IMR-90 (cell line): ENCODE results near the gene ATP1B3. TPM values are rescaled to one million over a fixed set of nuclear protein-coding genes. Genes with fewer than 3 reads are reported as not detected.

Source experiments
- ATAC-seq: fragments of 200-7000 bp; cut with Tn5 transposase; 2 replicates; pipeline ENCODE4 v1.9.1; 2020; ENCODE audit warnings: low read depth, mild to moderate bottlenecking, moderate library complexity
- BruUV-seq: library from RNA; stranded (reverse); fragments of 400-500 nt; replicated peaks from 2 replicates; lab custom pipeline; 2021; lab: Mats Ljungman, UMichigan
- CTCF ChIA-PET: fragments of 300-600 bp; formaldehyde crosslinking; extraction: SDS; loops from one replicate; lab custom pipeline; 2021; ENCODE audit warnings: antibody characterized with exemption; lab: Yijun Ruan, JAX
- POLR2A ChIA-PET: fragments of 300-600 bp; sonication (Branson Sonifier 250); formaldehyde crosslinking; loops from one replicate; lab custom pipeline; 2022; ENCODE audit warnings: antibody characterized with exemption; ENCODE audit not compliant: unreplicated experiment; lab: Charles Lee
- DNase-seq: peaks from one replicate; pipeline ENCODE4 v3.0.0; 2013
- H2AFZ ChIP-seq: replicated peaks from 2 replicates; pipeline ENCODE3; 2013; ENCODE audit warnings: low read length, mild to moderate bottlenecking; ENCODE audit not compliant: poor library complexity
- H2AK5ac ChIP-seq: 2 replicates; pipeline ENCODE4 v1.6.1; 2013; ENCODE audit warnings: low read depth, low read length, inconsistent platforms
- H2AK9ac ChIP-seq: replicated peaks from 2 replicates; pipeline ENCODE3; 2013; ENCODE audit warnings: mild to moderate bottlenecking, low read depth, low read length, moderate library complexity; ENCODE audit not compliant: poor library complexity
- H2BK120ac ChIP-seq: 2 replicates; pipeline ENCODE4 v1.6.1; 2013; ENCODE audit warnings: low read depth, low read length, inconsistent platforms
- H2BK15ac ChIP-seq: 3 replicates; pipeline ENCODE4 v1.6.1; 2013; ENCODE audit warnings: low read depth, low read length, inconsistent platforms
- H2BK20ac ChIP-seq: 2 replicates; pipeline ENCODE4 v1.6.1; 2013; ENCODE audit warnings: low read depth, mild to moderate bottlenecking, inconsistent platforms, low read length, moderate library complexity
- H2BK5ac ChIP-seq: 2 replicates; pipeline ENCODE4 v1.6.1; 2013; ENCODE audit warnings: mild to moderate bottlenecking, low read depth, low read length, inconsistent platforms; ENCODE audit not compliant: poor library complexity, severe bottlenecking
- H3K14ac ChIP-seq: replicated peaks from 2 replicates; pipeline ENCODE4 v1.6.1; 2013; ENCODE audit warnings: low read depth, low read length, inconsistent platforms
- H3K18ac ChIP-seq: 2 replicates; pipeline ENCODE4 v1.6.1; 2013; ENCODE audit warnings: low read depth, low read length, control low read depth
- H3K23ac ChIP-seq: 2 replicates; pipeline ENCODE4 v1.6.1; 2013; ENCODE audit warnings: low read depth, low read length, inconsistent platforms
- H3K27ac ChIP-seq: 2 replicates; pipeline ENCODE4 v1.5.1; 2013; ENCODE audit warnings: mild to moderate bottlenecking, control low read depth, low read length; ENCODE audit not compliant: insufficient read depth
- H3K27me3 ChIP-seq: 2 replicates; pipeline ENCODE4 v1.6.1; 2013; ENCODE audit warnings: low read length; ENCODE audit not compliant: control insufficient read depth, insufficient read depth
- H3K36me3 ChIP-seq: 2 replicates; pipeline ENCODE4 v1.6.1; 2013; ENCODE audit warnings: low read length, mixed read lengths; ENCODE audit not compliant: control insufficient read depth, insufficient read depth
- H3K4ac ChIP-seq: 2 replicates; pipeline ENCODE4 v1.6.1; 2013; ENCODE audit warnings: low read depth, low read length, inconsistent platforms
- H3K4me1 ChIP-seq: 2 replicates; pipeline ENCODE4 v1.6.1; 2013; ENCODE audit warnings: low read length, mixed read lengths; ENCODE audit not compliant: control insufficient read depth, insufficient read depth
- H3K4me2 ChIP-seq: 2 replicates; pipeline ENCODE4 v1.6.1; 2013; ENCODE audit warnings: low read depth, mild to moderate bottlenecking, control low read depth, low read length, moderate library complexity
- H3K4me3 ChIP-seq: 2 replicates; pipeline ENCODE4 v1.5.1; 2013; ENCODE audit warnings: low read depth, mild to moderate bottlenecking, control low read depth, low read length, moderate library complexity; ENCODE audit not compliant: insufficient read depth
- H3K56ac ChIP-seq: 2 replicates; pipeline ENCODE4 v1.6.1; 2013; ENCODE audit warnings: low read length, inconsistent platforms; ENCODE audit not compliant: insufficient read depth; ENCODE audit errors: extremely low read depth
- H3K79me1 ChIP-seq, 2 experiments: 2 replicates each; pipeline ENCODE4 v1.6.1; 2013; ENCODE audit warnings: low read length in 2 of 2, inconsistent platforms in 1 of 2, low read depth in 1 of 2
- H3K9ac ChIP-seq: 2 replicates; pipeline ENCODE4 v1.6.1; 2013; ENCODE audit warnings: low read depth, low read length, control low read depth
- H3K9me1 ChIP-seq: 2 replicates; pipeline ENCODE4 v1.6.1; 2013; ENCODE audit warnings: low read length, inconsistent platforms; ENCODE audit not compliant: insufficient read depth
- H3K9me3 ChIP-seq: 2 replicates; pipeline ENCODE4 v1.6.1; 2013; ENCODE audit warnings: low read length; ENCODE audit not compliant: control insufficient read depth, insufficient read depth
- H4K20me1 ChIP-seq: 2 replicates; pipeline ENCODE4 v1.6.1; 2013; ENCODE audit warnings: low read length, inconsistent platforms; ENCODE audit not compliant: insufficient read depth
- H4K5ac ChIP-seq: 2 replicates; pipeline ENCODE4 v1.6.1; 2013; ENCODE audit warnings: mild to moderate bottlenecking, low read depth, low read length, control low read depth
- H4K8ac ChIP-seq, 2 experiments: 2 replicates each; pipeline ENCODE4 v1.6.1; 2013; ENCODE audit warnings: low read depth in 2 of 2, low read length in 2 of 2, control low read depth in 1 of 2, inconsistent platforms in 1 of 2
- H4K91ac ChIP-seq: 2 replicates; pipeline ENCODE4 v1.6.1; 2013; ENCODE audit warnings: low read depth, low read length, inconsistent platforms; ENCODE audit not compliant: insufficient read depth
- BHLHE40 ChIP-seq: fragments of 150-350 bp; IDR thresholded peaks from 2 replicates; pipeline ENCODE4 v1.6.1; 2016; ENCODE audit warnings: mild to moderate bottlenecking, low read depth, low read length
- CEBPB ChIP-seq: IDR thresholded peaks from 2 replicates; pipeline ENCODE4 v1.6.1; 2012; ENCODE audit warnings: low read depth, low read length, improper control_type of control experiment
- CHD1 ChIP-seq: IDR thresholded peaks from 2 replicates; pipeline ENCODE4 v1.6.1; 2012; ENCODE audit warnings: low read depth, low read length, improper control_type of control experiment
- ELK1 ChIP-seq: fragments of 150-350 bp; IDR thresholded peaks from 2 replicates; pipeline ENCODE4 v1.6.1; 2016; ENCODE audit warnings: low read depth, mild to moderate bottlenecking, low read length, moderate library complexity, borderline replicate concordance
- FOS ChIP-seq: fragments of 150-350 bp; IDR thresholded peaks from 2 replicates; pipeline ENCODE4 v1.6.1; 2016; ENCODE audit warnings: low read depth, low read length
- MAFK ChIP-seq: IDR thresholded peaks from 2 replicates; pipeline ENCODE4 v1.6.1; 2012; ENCODE audit warnings: low read depth, low read length, improper control_type of control experiment
- MAZ ChIP-seq: IDR thresholded peaks from 2 replicates; pipeline ENCODE4 v1.6.1; 2012; ENCODE audit warnings: low read depth, mild to moderate bottlenecking, low read length, improper control_type of control experiment, moderate library complexity, borderline replicate concordance
- MXI1 ChIP-seq: IDR thresholded peaks from 2 replicates; pipeline ENCODE4 v1.6.1; 2012; ENCODE audit warnings: low read depth, mild to moderate bottlenecking, low read length, moderate library complexity, borderline replicate concordance
- POLR2A ChIP-seq: IDR thresholded peaks from 2 replicates; pipeline ENCODE4 v1.6.1; 2012; ENCODE audit warnings: mild to moderate bottlenecking, low read depth, low read length
- RAD21 ChIP-seq: IDR thresholded peaks from 2 replicates; pipeline ENCODE4 v1.6.1; 2012; ENCODE audit warnings: low read length, improper control_type of control experiment
- RCOR1 ChIP-seq: IDR thresholded peaks from 2 replicates; pipeline ENCODE4 v1.6.1; 2012; ENCODE audit warnings: mild to moderate bottlenecking, low read length, improper control_type of control experiment; ENCODE audit not compliant: insufficient replicate concordance
- SMC3 ChIP-seq: fragments of 150-350 bp; IDR thresholded peaks from 2 replicates; pipeline ENCODE4 v1.6.1; 2016; ENCODE audit warnings: low read depth, mild to moderate bottlenecking, antibody characterized with exemption, low read length, moderate library complexity
- WGBS, 2 experiments: methylation state at CpG; one replicate each; pipeline versions ENCODE4 v1.1.5 to v1.1.7; 2013; ENCODE audit warnings: missing lambda C conversion rate in 2 of 2; ENCODE audit not compliant: insufficient read length in 1 of 2; ENCODE audit errors: extremely low coverage in 2 of 2; 5-methylcytosine and 5-hydroxymethylcytosine counted together
- dilution Hi-C: fragments of 300-500 bp; cut with HindIII; formaldehyde crosslinking; loops from one replicate; pipeline ENCODE4 v1.14.3; 2018; ENCODE audit warnings: low sequenced_read_pairs; ENCODE audit not compliant: unreplicated experiment
- in situ Hi-C: fragments of 300-500 bp; cut with MboI; formaldehyde crosslinking; loops from 3 replicates; pipeline ENCODE4 v1.14.3; 2019; ENCODE audit warnings: low sequenced_read_pairs, inconsistent platforms, mixed read lengths
- intact Hi-C: fragments of 100-400 bp; cut with micrococcal nuclease; formaldehyde crosslinking; loops from 2 replicates; pipeline ENCODE4 v1.10.0; 2022
- polyA plus RNA-seq, 3 experiments: library from polyadenylated mRNA; depleted of rRNA; stranded (reverse); fragments of >200 nt; gene quantifications; 2 replicates each; pipeline ENCODE4 v1.2.3, GENCODE V29; 2012; ENCODE audit warnings: low replicate concordance in 1 of 3
- total RNA-seq: library from RNA; depleted of rRNA; stranded (reverse); fragments of >200 nt; gene quantifications from 2 replicates; pipeline ENCODE4 v1.2.3, GENCODE V29; 2012
- TF ChIP-seq, protein P1 (sequence below): fragments of 150-350 bp; IDR thresholded peaks from 2 replicates; pipeline ENCODE4 v1.6.1; 2017; ENCODE audit warnings: mild to moderate bottlenecking, antibody characterized with exemption, low read length, low read depth
- TF ChIP-seq, protein P2 (sequence below): conservative IDR thresholded peaks from 2 replicates; pipeline ENCODE4 v1.5.1; 2012; ENCODE audit warnings: mild to moderate bottlenecking, low read depth, low read length, improper control_type of control experiment

Gene ATP1B3
- total and polyA plus RNA-seq, 2 of the 4 experiments (the other 2 are of a cell fraction) = 64.3 to 126 TPM

- in situ Hi-C loops = no loop called here
- CTCF ChIA-PET = no interaction called here
Measured at GRCh38 chr3:141952611-141953010, 76.2 kb downstream of the ATP1B3 start.

More at GRCh38 chr3:141952611-141953010, 76.2 kb downstream of the ATP1B3 start:
- Histone ChIP-seq H2BK15ac (no peak overlapping the region), H3K4ac (no peak overlapping the region), H3K18ac (no peak overlapping the region), H3K36me3 (peaks cover 11% of the 10 kb centered on the region), H3K27me3 (no peaks in the 10 kb centered on the region), H3K9me1 (peaks cover 3% of the 10 kb centered on the region; the same call in 1 of the 2 replicates), H4K8ac (no peak overlapping the region), H4K20me1 (no peaks in the 10 kb centered on the region), H3K9me3 (no peaks in the 10 kb centered on the region), H3K4me3 (no peak overlapping the region), H2BK120ac (no peak overlapping the region), H4K91ac (no peak overlapping the region), H2AFZ (no peak overlapping the region), H4K5ac (no peak overlapping the region), H3K9ac (no peak overlapping the region), H3K4me2 (no peak overlapping the region), H3K14ac (no peak overlapping the region), H2AK5ac (no peak overlapping the region), H3K56ac (no peak overlapping the region), H3K79me1 (no peaks in the 10 kb centered on the region), H3K27ac (no peak overlapping the region), H2AK9ac (no peak overlapping the region), H2BK20ac (no peak overlapping the region), H3K23ac (no peak overlapping the region), H2BK5ac (no peak overlapping the region), H3K4me1 (peaks cover 4% of the 10 kb centered on the region)
- no peak for DNase-seq
- TF ChIP-seq CHD1 (no peak), RCOR1 (no peak), MAZ (no peak), FOS (no peak), BHLHE40 (no peak), CEBPB (no peak), RAD21 (no peak), MXI1 (no peak), ELK1 (no peak), POLR2A (no peak), SMC3 (no peak), MAFK (no peak)
- TF ChIP-seq, protein P1, sequence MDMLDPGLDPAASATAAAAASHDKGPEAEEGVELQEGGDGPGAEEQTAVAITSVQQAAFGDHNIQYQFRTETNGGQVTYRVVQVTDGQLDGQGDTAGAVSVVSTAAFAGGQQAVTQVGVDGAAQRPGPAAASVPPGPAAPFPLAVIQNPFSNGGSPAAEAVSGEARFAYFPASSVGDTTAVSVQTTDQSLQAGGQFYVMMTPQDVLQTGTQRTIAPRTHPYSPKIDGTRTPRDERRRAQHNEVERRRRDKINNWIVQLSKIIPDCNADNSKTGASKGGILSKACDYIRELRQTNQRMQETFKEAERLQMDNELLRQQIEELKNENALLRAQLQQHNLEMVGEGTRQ = no peak
- TF ChIP-seq, protein P2, sequence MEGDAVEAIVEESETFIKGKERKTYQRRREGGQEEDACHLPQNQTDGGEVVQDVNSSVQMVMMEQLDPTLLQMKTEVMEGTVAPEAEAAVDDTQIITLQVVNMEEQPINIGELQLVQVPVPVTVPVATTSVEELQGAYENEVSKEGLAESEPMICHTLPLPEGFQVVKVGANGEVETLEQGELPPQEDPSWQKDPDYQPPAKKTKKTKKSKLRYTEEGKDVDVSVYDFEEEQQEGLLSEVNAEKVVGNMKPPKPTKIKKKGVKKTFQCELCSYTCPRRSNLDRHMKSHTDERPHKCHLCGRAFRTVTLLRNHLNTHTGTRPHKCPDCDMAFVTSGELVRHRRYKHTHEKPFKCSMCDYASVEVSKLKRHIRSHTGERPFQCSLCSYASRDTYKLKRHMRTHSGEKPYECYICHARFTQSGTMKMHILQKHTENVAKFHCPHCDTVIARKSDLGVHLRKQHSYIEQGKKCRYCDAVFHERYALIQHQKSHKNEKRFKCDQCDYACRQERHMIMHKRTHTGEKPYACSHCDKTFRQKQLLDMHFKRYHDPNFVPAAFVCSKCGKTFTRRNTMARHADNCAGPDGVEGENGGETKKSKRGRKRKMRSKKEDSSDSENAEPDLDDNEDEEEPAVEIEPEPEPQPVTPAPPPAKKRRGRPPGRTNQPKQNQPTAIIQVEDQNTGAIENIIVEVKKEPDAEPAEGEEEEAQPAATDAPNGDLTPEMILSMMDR = no peak
- no TSS peak for BruUV-seq
- no peak for ATAC-seq
- POLR2A ChIA-PET = no interaction called here
- dilution Hi-C loops (no loop called here), intact Hi-C loops (no loop called here)
- no CpG with 5 or more reads among the region's 2 CpGs for WGBS, 2 experiments
